Activated T-helper 1 cell treated with Interleukin-2 at 50 U/mL for 16 hours (primary cell): ENCODE results near the gene OAS1.

Experiments
- DNase-seq: peaks from one replicate; pipeline ENCODE4 v3.0.0-alpha.2; 2020; ENCODE audit warnings: low read depth

OAS1 gene

GRCh38 chr12:112967306-112967705 is 60.5 kb downstream of the OAS1 start:
- DNase-seq, result no peak

- no peak for DNase-seq
Measured at GRCh38 chr12:112967858-112968257, 61.1 kb downstream of the OAS1 start.
